K562 (cell line): ENCODE results near the gene SMARCA4. TPM values are rescaled to one million over a fixed set of nuclear protein-coding genes. Genes with fewer than 3 reads are reported as not detected.

Experiments
- ELF1 ChIP-seq: fragments of 200-800 bp; sonication (Bioruptor generic); IDR thresholded peaks from 2 replicates; pipeline ENCODE4 v1.6.1; 2016; ENCODE audit warnings: missing genetic modification characterization, missing compliant biosample characterization
- ESRRA ChIP-seq: fragments of 450-650 bp; IDR thresholded peaks from 2 replicates; pipeline ENCODE4 v1.6.1; 2014; ENCODE audit warnings: low read depth, mild to moderate bottlenecking, moderate library complexity, borderline replicate concordance
- FOXM1 ChIP-seq, 2 experiments: fragments of 450-650 bp in 1 of 2; sonication (generic) in 1 of 2; formaldehyde crosslinking in 1 of 2; IDR thresholded peaks; 2 replicates each; pipeline versions ENCODE4 v1.6.1 to v1.9.0; 2017 to 2022; ENCODE audit warnings: low read depth in 2 of 2, mild to moderate bottlenecking in 2 of 2, missing genetic modification reagents in 1 of 2, moderate library complexity in 1 of 2
- HDAC1 ChIP-seq, 2 experiments: fragments of 450-650 bp; IDR thresholded peaks; 2 replicates each; pipeline ENCODE4 v1.6.1; 2016 to 2017; ENCODE audit warnings: inconsistent platforms in 1 of 2, mild to moderate bottlenecking in 1 of 2, moderate library complexity in 1 of 2
- MYC ChIP-seq, 2 experiments: fragments of 250-450 bp in 1 of 2; sonication (Bioruptor Pico) in 1 of 2; IDR thresholded peaks; 2 replicates each; pipeline versions ENCODE4 v1.5.1 to v1.6.1; 2012 to 2021; ENCODE audit warnings: low read depth in 2 of 2, borderline replicate concordance in 1 of 2, improper control_type of control experiment in 1 of 2, low read length in 1 of 2, mild to moderate bottlenecking in 1 of 2, moderate library complexity in 1 of 2
- NR1H2 ChIP-seq: sonication (generic); formaldehyde crosslinking; IDR thresholded peaks from 2 replicates; pipeline ENCODE4 v1.4.0; 2020; ENCODE audit warnings: mild to moderate bottlenecking, missing genetic modification reagents
- PHF20 ChIP-seq: fragments of 450-650 bp; IDR thresholded peaks from 2 replicates; pipeline ENCODE4 v1.6.1; 2018; ENCODE audit not compliant: partially characterized antibody
- TCF7 ChIP-seq: sonication (generic); IDR thresholded peaks from 2 replicates; pipeline ENCODE4 v1.6.1; 2016; ENCODE audit warnings: antibody characterized with exemption, borderline replicate concordance
- polyA plus RNA-seq, 8 experiments: library from polyadenylated mRNA; depleted of rRNA in 4 of 8; stranded (reverse) in 5 of 8; unstranded in 3 of 8; fragments of >200 nt; fragmentation: Nextera tagmentation in 2 of 8; fragmentation: Illumina TruSeq in 1 of 8; extraction: Ambion mirVana in 2 of 8; extraction: Trizol in 1 of 8; gene quantifications; 2 replicates each; pipeline versions ENCODE4 v1.2.1 to v1.2.3, GENCODE V29; 2011 to 2014; ENCODE audit warnings: inconsistent platforms in 1 of 8, missing spikeins in 1 of 8
- total RNA-seq, 7 experiments: library from RNA; depleted of rRNA in 6 of 7; stranded (reverse); fragments of >200 nt in 6 of 7; fragmentation: Illumina TruSeq in 2 of 7; extraction: Trizol in 2 of 7; gene quantifications; 2 replicates each; pipeline versions ENCODE4 v1.2.1 to v1.2.3, GENCODE V29; 2011 to 2021; ENCODE audit warnings: low replicate concordance in 1 of 7
- TF ChIP-seq, protein P1 (sequence below): fragments of 450-650 bp; IDR thresholded peaks from 2 replicates; pipeline ENCODE4 v1.6.1; 2016; ENCODE audit warnings: mild to moderate bottlenecking, moderate library complexity
- TF ChIP-seq, protein P2 (sequence below), 3 experiments: fragments of 200-800 bp in 1 of 3; sonication (Bioruptor generic) in 1 of 3; sonication (generic) in 1 of 3; formaldehyde crosslinking in 1 of 3; IDR thresholded peaks; 2 replicates each; pipeline versions ENCODE4 v1.6.1 to v1.8.0; 2016 to 2022; ENCODE audit warnings: mild to moderate bottlenecking in 2 of 3, missing compliant biosample characterization in 2 of 3, missing genetic modification characterization in 2 of 3, missing genetic modification reagents in 1 of 3
- TF ChIP-seq, protein P3 (sequence below): fragments of 450-650 bp; IDR thresholded peaks from 2 replicates; pipeline ENCODE4 v1.6.1; 2016; ENCODE audit warnings: antibody characterized with exemption

Gene SMARCA4
- total and polyA plus RNA-seq, 9 of the 15 experiments (the other 6 are each of a cell fraction or from before 2014, with no cell fraction given): 19.3 to 207 (median 52.1) TPM

DNA sequence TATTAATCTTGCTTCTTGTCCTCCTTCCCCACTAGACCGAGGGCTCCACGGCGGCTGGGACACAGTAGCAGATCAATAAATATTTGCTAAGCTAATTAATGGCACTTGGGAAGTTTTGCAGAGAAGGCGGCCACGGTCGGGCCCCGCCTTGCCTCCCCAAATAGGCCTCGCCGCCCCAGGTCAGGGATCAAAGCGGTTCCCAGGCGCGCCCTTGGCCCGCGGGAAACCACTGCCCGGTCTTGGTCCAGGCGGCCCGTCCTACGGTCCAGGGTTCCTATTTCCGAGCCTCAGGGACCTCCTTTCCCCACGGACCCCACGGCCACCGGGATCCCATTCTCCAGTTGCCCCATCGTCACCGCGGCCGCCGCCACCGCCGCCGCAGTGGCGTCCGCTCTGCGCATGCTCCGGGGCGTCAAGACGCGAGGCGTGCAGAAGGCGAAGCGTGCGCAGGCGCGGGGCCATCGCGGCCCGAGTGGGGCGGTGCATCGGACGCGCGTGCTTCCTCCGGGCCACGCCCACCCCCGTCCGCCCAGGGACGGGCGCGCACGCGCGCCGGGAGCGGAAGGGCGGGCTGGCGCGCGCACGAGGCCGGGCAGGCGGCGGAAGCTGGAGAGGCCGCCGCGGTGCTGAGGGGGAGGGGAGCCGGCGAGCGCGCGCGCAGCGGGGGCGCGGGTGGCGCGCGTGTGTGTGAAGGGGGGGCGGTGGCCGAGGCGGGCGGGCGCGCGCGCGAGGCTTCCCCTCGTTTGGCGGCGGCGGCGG is at the start of gene SMARCA4 (continued):
- TF ChIP-seq, protein P1, sequence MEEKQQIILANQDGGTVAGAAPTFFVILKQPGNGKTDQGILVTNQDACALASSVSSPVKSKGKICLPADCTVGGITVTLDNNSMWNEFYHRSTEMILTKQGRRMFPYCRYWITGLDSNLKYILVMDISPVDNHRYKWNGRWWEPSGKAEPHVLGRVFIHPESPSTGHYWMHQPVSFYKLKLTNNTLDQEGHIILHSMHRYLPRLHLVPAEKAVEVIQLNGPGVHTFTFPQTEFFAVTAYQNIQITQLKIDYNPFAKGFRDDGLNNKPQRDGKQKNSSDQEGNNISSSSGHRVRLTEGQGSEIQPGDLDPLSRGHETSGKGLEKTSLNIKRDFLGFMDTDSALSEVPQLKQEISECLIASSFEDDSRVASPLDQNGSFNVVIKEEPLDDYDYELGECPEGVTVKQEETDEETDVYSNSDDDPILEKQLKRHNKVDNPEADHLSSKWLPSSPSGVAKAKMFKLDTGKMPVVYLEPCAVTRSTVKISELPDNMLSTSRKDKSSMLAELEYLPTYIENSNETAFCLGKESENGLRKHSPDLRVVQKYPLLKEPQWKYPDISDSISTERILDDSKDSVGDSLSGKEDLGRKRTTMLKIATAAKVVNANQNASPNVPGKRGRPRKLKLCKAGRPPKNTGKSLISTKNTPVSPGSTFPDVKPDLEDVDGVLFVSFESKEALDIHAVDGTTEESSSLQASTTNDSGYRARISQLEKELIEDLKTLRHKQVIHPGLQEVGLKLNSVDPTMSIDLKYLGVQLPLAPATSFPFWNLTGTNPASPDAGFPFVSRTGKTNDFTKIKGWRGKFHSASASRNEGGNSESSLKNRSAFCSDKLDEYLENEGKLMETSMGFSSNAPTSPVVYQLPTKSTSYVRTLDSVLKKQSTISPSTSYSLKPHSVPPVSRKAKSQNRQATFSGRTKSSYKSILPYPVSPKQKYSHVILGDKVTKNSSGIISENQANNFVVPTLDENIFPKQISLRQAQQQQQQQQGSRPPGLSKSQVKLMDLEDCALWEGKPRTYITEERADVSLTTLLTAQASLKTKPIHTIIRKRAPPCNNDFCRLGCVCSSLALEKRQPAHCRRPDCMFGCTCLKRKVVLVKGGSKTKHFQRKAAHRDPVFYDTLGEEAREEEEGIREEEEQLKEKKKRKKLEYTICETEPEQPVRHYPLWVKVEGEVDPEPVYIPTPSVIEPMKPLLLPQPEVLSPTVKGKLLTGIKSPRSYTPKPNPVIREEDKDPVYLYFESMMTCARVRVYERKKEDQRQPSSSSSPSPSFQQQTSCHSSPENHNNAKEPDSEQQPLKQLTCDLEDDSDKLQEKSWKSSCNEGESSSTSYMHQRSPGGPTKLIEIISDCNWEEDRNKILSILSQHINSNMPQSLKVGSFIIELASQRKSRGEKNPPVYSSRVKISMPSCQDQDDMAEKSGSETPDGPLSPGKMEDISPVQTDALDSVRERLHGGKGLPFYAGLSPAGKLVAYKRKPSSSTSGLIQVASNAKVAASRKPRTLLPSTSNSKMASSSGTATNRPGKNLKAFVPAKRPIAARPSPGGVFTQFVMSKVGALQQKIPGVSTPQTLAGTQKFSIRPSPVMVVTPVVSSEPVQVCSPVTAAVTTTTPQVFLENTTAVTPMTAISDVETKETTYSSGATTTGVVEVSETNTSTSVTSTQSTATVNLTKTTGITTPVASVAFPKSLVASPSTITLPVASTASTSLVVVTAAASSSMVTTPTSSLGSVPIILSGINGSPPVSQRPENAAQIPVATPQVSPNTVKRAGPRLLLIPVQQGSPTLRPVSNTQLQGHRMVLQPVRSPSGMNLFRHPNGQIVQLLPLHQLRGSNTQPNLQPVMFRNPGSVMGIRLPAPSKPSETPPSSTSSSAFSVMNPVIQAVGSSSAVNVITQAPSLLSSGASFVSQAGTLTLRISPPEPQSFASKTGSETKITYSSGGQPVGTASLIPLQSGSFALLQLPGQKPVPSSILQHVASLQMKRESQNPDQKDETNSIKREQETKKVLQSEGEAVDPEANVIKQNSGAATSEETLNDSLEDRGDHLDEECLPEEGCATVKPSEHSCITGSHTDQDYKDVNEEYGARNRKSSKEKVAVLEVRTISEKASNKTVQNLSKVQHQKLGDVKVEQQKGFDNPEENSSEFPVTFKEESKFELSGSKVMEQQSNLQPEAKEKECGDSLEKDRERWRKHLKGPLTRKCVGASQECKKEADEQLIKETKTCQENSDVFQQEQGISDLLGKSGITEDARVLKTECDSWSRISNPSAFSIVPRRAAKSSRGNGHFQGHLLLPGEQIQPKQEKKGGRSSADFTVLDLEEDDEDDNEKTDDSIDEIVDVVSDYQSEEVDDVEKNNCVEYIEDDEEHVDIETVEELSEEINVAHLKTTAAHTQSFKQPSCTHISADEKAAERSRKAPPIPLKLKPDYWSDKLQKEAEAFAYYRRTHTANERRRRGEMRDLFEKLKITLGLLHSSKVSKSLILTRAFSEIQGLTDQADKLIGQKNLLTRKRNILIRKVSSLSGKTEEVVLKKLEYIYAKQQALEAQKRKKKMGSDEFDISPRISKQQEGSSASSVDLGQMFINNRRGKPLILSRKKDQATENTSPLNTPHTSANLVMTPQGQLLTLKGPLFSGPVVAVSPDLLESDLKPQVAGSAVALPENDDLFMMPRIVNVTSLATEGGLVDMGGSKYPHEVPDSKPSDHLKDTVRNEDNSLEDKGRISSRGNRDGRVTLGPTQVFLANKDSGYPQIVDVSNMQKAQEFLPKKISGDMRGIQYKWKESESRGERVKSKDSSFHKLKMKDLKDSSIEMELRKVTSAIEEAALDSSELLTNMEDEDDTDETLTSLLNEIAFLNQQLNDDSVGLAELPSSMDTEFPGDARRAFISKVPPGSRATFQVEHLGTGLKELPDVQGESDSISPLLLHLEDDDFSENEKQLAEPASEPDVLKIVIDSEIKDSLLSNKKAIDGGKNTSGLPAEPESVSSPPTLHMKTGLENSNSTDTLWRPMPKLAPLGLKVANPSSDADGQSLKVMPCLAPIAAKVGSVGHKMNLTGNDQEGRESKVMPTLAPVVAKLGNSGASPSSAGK: peak; percentile 86
- TF ChIP-seq FOXM1 (IDR thresholded peaks at IDR 0.05; ENCODE audit: low read depth) (no peak), FOXM1 (CRISPR knock-in tag; IDR thresholded peaks at IDR 0.05; ENCODE audit: low read depth) (0 out of 2 replicates have a peak, but pooled peaks have one; percentile 49), MYC (IDR thresholded peaks at IDR 0.05; ENCODE audit: low read depth, low read length) (peak; percentile 90), MYC (CRISPR knock-in tag; IDR thresholded peaks at IDR 0.05; ENCODE audit: borderline replicate concordance, low read depth) (no peak), HDAC1 (IDR thresholded peaks at IDR 0.05) (peak in 1 of 2 experiments; percentile 54; a peak in 1 of 4 replicates), NR1H2 (0 out of 2 replicates have a peak, but pooled peaks have one; percentile 30), ESRRA (peak; percentile 39; the same call in 1 of the 2 replicates), ELF1 (tag) (peak; percentile 73; the same call in 1 of the 2 replicates), PHF20 (peak; percentile 90), TCF7 (peak; percentile 79; the same call in 1 of the 2 replicates)
- TF ChIP-seq, protein P2, sequence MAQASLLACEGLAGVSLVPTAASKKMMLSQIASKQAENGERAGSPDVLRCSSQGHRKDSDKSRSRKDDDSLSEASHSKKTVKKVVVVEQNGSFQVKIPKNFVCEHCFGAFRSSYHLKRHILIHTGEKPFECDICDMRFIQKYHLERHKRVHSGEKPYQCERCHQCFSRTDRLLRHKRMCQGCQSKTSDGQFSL (CRISPR knock-in tag; IDR thresholded peaks at IDR 0.05): peak; percentile 89
- TF ChIP-seq, protein P2 (tag; IDR thresholded peaks at IDR 0.05): 0 out of 4 replicates have a peak, but pooled peaks of 1 of the 2 experiments have one; percentile 90
- TF ChIP-seq, protein P3, sequence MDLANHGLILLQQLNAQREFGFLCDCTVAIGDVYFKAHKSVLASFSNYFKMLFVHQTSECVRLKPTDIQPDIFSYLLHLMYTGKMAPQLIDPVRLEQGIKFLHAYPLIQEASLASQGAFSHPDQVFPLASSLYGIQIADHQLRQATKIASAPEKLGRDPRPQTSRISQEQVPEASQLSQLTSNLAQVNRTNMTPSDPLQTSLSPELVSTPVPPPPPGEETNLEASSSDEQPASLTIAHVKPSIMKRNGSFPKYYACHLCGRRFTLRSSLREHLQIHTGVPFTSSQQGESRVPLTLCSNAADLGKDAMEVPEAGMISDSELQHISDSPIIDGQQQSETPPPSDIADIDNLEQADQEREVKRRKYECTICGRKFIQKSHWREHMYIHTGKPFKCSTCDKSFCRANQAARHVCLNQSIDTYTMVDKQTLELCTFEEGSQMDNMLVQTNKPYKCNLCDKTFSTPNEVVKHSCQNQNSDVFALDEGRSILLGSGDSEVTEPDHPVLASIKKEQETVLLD: peak; percentile 98
